ENCODE measurements around the gene EIF4B.

DNA sequence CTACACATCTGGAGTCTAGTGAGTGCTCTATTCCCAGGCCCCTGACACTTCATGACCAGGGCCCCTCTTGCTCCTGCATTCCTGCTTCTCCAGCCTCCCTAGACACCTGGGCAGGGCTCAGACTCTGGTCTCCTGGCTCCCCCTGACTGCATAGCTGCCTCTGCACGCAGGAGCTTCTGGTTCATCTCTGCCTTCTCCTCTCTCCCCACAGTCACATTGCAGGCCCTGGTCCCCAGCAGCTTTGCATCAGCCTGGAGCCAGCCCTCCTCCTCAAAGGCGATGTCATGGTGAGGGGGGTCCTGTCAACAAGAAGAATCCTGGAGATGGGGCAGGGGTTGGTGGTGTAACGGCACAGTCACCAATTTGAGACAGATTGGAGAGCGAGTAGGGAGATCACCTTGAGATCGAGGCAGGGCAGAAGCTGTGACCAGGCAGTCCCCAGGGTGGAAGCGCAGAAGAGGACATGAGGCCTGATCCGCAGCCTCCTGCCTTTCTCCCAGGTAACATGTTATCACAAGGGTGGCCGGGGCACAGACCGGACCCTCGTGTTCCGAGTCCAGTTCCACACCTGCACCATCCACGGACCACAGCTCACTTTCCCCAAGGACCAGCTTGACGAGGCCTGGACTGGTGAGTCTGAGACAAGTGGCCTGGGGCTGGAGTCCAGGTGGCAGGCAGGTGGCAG, 51.7 kb downstream of the EIF4B start:
- TF ChIP-seq, protein P1, sequence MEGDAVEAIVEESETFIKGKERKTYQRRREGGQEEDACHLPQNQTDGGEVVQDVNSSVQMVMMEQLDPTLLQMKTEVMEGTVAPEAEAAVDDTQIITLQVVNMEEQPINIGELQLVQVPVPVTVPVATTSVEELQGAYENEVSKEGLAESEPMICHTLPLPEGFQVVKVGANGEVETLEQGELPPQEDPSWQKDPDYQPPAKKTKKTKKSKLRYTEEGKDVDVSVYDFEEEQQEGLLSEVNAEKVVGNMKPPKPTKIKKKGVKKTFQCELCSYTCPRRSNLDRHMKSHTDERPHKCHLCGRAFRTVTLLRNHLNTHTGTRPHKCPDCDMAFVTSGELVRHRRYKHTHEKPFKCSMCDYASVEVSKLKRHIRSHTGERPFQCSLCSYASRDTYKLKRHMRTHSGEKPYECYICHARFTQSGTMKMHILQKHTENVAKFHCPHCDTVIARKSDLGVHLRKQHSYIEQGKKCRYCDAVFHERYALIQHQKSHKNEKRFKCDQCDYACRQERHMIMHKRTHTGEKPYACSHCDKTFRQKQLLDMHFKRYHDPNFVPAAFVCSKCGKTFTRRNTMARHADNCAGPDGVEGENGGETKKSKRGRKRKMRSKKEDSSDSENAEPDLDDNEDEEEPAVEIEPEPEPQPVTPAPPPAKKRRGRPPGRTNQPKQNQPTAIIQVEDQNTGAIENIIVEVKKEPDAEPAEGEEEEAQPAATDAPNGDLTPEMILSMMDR (IDR thresholded peaks at IDR 0.05), result no peak
- no peak for TF ChIP-seq EZH2 (IDR thresholded peaks at IDR 0.05; ENCODE audit: borderline replicate concordance, insufficient read depth, low read depth, low read length, poor library complexity, severe bottlenecking)
